Left lobe of liver (tissue), 2 donors: ENCODE results near the gene RARB. TPM values are rescaled to one million over a fixed set of nuclear protein-coding genes. Genes with fewer than 3 reads are reported as not detected.
A peak's percentile ranks its signal among the peaks of the same experiment; 100 is the strongest.

Source experiments
- ATAC-seq: fragments of 200-7000 bp; cut with Tn5 transposase; one replicate; pipeline ENCODE4 v1.9.1; 2020; ENCODE audit warnings: mild to moderate bottlenecking, moderate library complexity
- DNase-seq: peaks from one replicate; pipeline ENCODE4 v3.0.0-alpha.2; 2020; ENCODE audit warnings: low spot score
- total RNA-seq: library from RNA; stranded (reverse); gene quantifications from one replicate; pipeline ENCODE4 v1.2.1, GENCODE V29; 2021
- donor health status: DM: no; HTN: no; CAD: no; lungs with moderate emphysema.
- donor health status: DM: no; HTN: yes; CAD: no.

The RARB gene
- total RNA-seq: 2.2 TPM

GRCh38 chr3:25427942-25428788 is at the start of gene RARB:
TSS of gene RARB (plus strand) at chr3:25428263. CDS start at chr3:25428732, 469 bp downstream.
- DNase-seq: peak; percentile 86
- ATAC-seq: peak; percentile 91

- DNase-seq (no peak), ATAC-seq (no peak)
These were observed 49.2 kb upstream of the RARB start for GRCh38 chr3:25378786-25379311.

GRCh38 chr3:25380222-25380739 is 47.8 kb upstream of the RARB start:
- peak; percentile 35 for ATAC-seq

GRCh38 chr3:25381083-25381482 is 47.0 kb upstream of the RARB start:
- DNase-seq: no peak
- no peak for ATAC-seq

More at GRCh38 chr3:25380222-25380739, 47.8 kb upstream of the RARB start:
- no peak for DNase-seq

- ATAC-seq: no peak
- no peak for DNase-seq
These were observed 43.6 kb upstream of the RARB start for GRCh38 chr3:25384471-25384870.

GRCh38 chr3:25385807-25386460 is 42.1 kb upstream of the RARB start:
- ATAC-seq (peak; percentile 38), DNase-seq (no peak)

GRCh38 chr3:25386686-25387255 is 41.3 kb upstream of the RARB start:
- ATAC-seq (no peak), DNase-seq (no peak)

- ATAC-seq (peak; percentile 59), DNase-seq (no peak)
These were observed 37.5 kb upstream of the RARB start for GRCh38 chr3:25390605-25391004.

GRCh38 chr3:25396251-25396650 is 31.8 kb upstream of the RARB start:
- no peak for DNase-seq
- ATAC-seq: no peak

- DNase-seq: no peak
- ATAC-seq: no peak
These were observed 31.4 kb upstream of the RARB start for GRCh38 chr3:25396686-25397085.

GRCh38 chr3:25397150-25397549 is 30.9 kb upstream of the RARB start:
- ATAC-seq: no peak
- DNase-seq: no peak

- ATAC-seq (no peak), DNase-seq (no peak)
These were observed 27.5 kb upstream of the RARB start for GRCh38 chr3:25400587-25400986.

- no peak for DNase-seq
- ATAC-seq: no peak
These were observed 24.1 kb upstream of the RARB start for GRCh38 chr3:25403968-25404367.

GRCh38 chr3:25404569-25404968 is 23.5 kb upstream of the RARB start:
- ATAC-seq (no peak), DNase-seq (no peak)

GRCh38 chr3:25405335-25405734 is 22.7 kb upstream of the RARB start:
- no peak for ATAC-seq

GRCh38 chr3:25410703-25411102 is 17.4 kb upstream of the RARB start:
- ATAC-seq (peak; percentile 61), DNase-seq (no peak)

More at GRCh38 chr3:25405335-25405734, 22.7 kb upstream of the RARB start:
- no peak for DNase-seq

GRCh38 chr3:25412269-25412668 is 15.8 kb upstream of the RARB start:
- ATAC-seq: no peak

GRCh38 chr3:25416176-25416575 is 11.9 kb upstream of the RARB start:
- no peak for DNase-seq
- no peak for ATAC-seq

More at GRCh38 chr3:25412269-25412668, 15.8 kb upstream of the RARB start:
- DNase-seq: no peak

GRCh38 chr3:25418596-25418995 is 9.5 kb upstream of the RARB start:
- DNase-seq (no peak), ATAC-seq (no peak)

GRCh38 chr3:25419251-25419650 is 8.8 kb upstream of the RARB start:
- ATAC-seq (no peak), DNase-seq (no peak)

- no peak for ATAC-seq
These were observed 7.9 kb upstream of the RARB start for GRCh38 chr3:25420147-25420546.

More at GRCh38 chr3:25420147-25420546, 7.9 kb upstream of the RARB start:
- DNase-seq: no peak
